Thoracic aorta (tissue), 2 donors: ENCODE results near the gene NFE2. TPM values are rescaled to one million over a fixed set of nuclear protein-coding genes. Genes with fewer than 3 reads are reported as not detected.
"Not testable (repeated sequence)": the region's sequence is repeated elsewhere in the genome, so short reads cannot be mapped to it uniquely, and the experiment has no call there.

Experiments used
- ATAC-seq: fragments of 150-250 bp; one replicate; pipeline ENCODE4 v1.8.0; 2017; ENCODE audit warnings: low read depth; ENCODE audit not compliant: insufficient number of reproducible peaks, low FRiP score
- DNase-seq: peaks from one replicate; pipeline ENCODE4 v3.0.0-alpha.2; 2020; ENCODE audit warnings: low spot score
- H3K27ac ChIP-seq, 2 donors: fragments of 200-600 bp; sonication (generic); 1 replicate in 1 of 2; 2 replicates in 1 of 2; pipeline ENCODE4 v1.5.1; 2016; ENCODE audit warnings: mild to moderate bottlenecking in 2 of 2, moderate library complexity in 2 of 2
- H3K27me3 ChIP-seq: fragments of 200-600 bp; sonication (generic); replicated peaks from 2 replicates; pipeline ENCODE4 v1.6.0; 2016; ENCODE audit warnings: mild to moderate bottlenecking; ENCODE audit not compliant: insufficient read depth
- H3K36me3 ChIP-seq: fragments of 200-600 bp; sonication (generic); one replicate; pipeline ENCODE4 v1.5.1; 2016
- H3K4me1 ChIP-seq, 2 donors: fragments of 200-600 bp; sonication (generic); 1 replicate in 1 of 2; 2 replicates in 1 of 2; pipeline versions ENCODE4 v1.5.1 to v1.6.0; 2016; ENCODE audit warnings: low read depth in 2 of 2, mild to moderate bottlenecking in 1 of 2; ENCODE audit not compliant: control insufficient read depth in 1 of 2
- H3K4me3 ChIP-seq: fragments of 200-600 bp; sonication (generic); 2 replicates; pipeline ENCODE4 v1.5.1; 2016; ENCODE audit warnings: mild to moderate bottlenecking
- H3K9me3 ChIP-seq: fragments of 200-600 bp; sonication (generic); 2 replicates; pipeline ENCODE4 v1.5.1; 2016
- CTCF ChIP-seq: fragments of 200-600 bp; sonication (generic); IDR thresholded peaks from one replicate; pipeline ENCODE4 v1.5.1; 2019; ENCODE audit warnings: antibody characterized with exemption
- total RNA-seq, 2 donors: library from RNA; depleted of rRNA; stranded (reverse); fragments of >200 nt; gene quantifications; one replicate each; pipeline versions ENCODE4 v1.1.0 to v1.2.3, GENCODE V29; 2016

The NFE2 gene
- total RNA-seq, 2 donors from 2014 or later: 1.8 TPM; not detected in 1

GRCh38 chr12:54330442-54330841 is 29.6 kb upstream of the NFE2 start:
- H3K27me3 ChIP-seq: no peaks in the 10 kb centered on the region
- H3K9me3 ChIP-seq: no peaks in the 10 kb centered on the region
- ATAC-seq (no peak), DNase-seq (no peak)
- no peak overlapping the region for H3K4me3 ChIP-seq
- H3K36me3 ChIP-seq: no peaks in the 10 kb centered on the region
- H3K27ac ChIP-seq: no peak overlapping the region
- H3K4me1 ChIP-seq: peaks cover 19 to 42% of the 10 kb centered on the region in 2 donors
- TF ChIP-seq CTCF: no peak

GRCh38 chr12:54329759-54330158 is 28.9 kb upstream of the NFE2 start:
- Histone ChIP-seq H3K36me3 (no peaks in the 10 kb centered on the region), H3K27ac (no peak overlapping the region), H3K4me3 (no peak overlapping the region), H3K27me3 (no peaks in the 10 kb centered on the region), H3K4me1 (peaks cover 19 to 43% of the 10 kb centered on the region in 2 donors), H3K9me3 (no peaks in the 10 kb centered on the region)
- DNase-seq (no peak), ATAC-seq (no peak)
- no peak for TF ChIP-seq CTCF

GRCh38 chr12:54328595-54329337 is 28.0 kb upstream of the NFE2 start:
- no peak for DNase-seq
- no peak for TF ChIP-seq CTCF
- Histone ChIP-seq H3K27me3 (no peaks in the 10 kb centered on the region), H3K27ac (no peak overlapping the region), H3K4me1 (peaks cover 19 to 47% of the 10 kb centered on the region in 2 donors), H3K9me3 (no peaks in the 10 kb centered on the region), H3K4me3 (no peak overlapping the region), H3K36me3 (no peaks in the 10 kb centered on the region)
- ATAC-seq: no peak

GRCh38 chr12:54325442-54326109 is 24.8 kb upstream of the NFE2 start:
- H3K27me3 ChIP-seq, ATAC-seq, H3K9me3 ChIP-seq, H3K36me3 ChIP-seq, DNase-seq: not testable (repeated sequence)
- H3K4me3 ChIP-seq: peak overlapping the region; percentile 73
- peak overlapping the region; percentile 60 to 87 for H3K27ac ChIP-seq
- H3K4me1 ChIP-seq: peaks cover 14 to 43% of the 10 kb centered on the region in 2 donors

GRCh38 chr12:54324617-54325441 is 24.0 kb upstream of the NFE2 start, which contains the start of gene COPZ1:
COPZ1 (plus strand) TSS chr12:54325131; CDS start chr12:54325164, 33 bp downstream.
- no peaks in the 10 kb centered on the region for H3K9me3 ChIP-seq
- peaks cover 14 to 38% of the 10 kb centered on the region in 2 donors for H3K4me1 ChIP-seq
- H3K4me3 ChIP-seq: peak within 1 kb of the TSS; percentile 73
- ATAC-seq (peak; percentile 100), DNase-seq (peak; percentile 92)
- no peaks in the 10 kb centered on the region for H3K27me3 ChIP-seq
- H3K27ac ChIP-seq: peak within 1 kb of the TSS; percentile 60 to 87
- no peaks in the 10 kb centered on the region for H3K36me3 ChIP-seq
- peak; percentile 45 for TF ChIP-seq CTCF
